ENCODE results near the gene DOCK3. TPM values are rescaled to one million over a fixed set of nuclear protein-coding genes. Genes with fewer than 3 reads are reported as not detected.

DOCK3 gene
- total and polyA plus RNA-seq, 2 donors (not counting 3 experiments of a cell fraction or from before 2014, with no cell fraction given) = 0.08 to 0.13 TPM

DNA sequence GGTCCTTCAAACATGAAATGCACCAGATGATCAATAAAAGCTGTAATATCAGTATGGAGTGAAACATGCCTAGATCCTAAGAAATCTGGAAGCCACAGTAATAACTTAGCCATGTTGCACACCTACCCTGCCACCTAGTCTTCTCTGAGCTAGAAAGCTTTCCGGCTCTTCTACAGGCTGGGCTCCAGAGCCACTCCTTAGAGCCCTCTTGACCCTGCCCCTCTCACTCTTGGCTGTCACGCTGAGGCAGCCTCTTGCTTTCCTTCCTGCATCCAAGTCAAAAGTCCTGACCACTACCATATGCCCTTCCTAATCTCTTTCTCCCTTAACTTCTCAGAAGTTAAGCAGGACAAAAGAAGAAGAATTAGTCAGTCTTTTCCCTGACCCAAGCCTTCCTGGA is 734.1 kb downstream of the DOCK3 start:
- H2AFZ ChIP-seq (ENCODE audit: low read depth, low read length) = no peak overlapping the region
- no peak overlapping the region for H3K9ac ChIP-seq (replicated peaks; ENCODE audit: extremely low read depth, insufficient read depth, low read length)
- no peaks in the 10 kb centered on the region for H3K27me3 ChIP-seq (ENCODE audit: control insufficient read depth in 2 of 2, insufficient read depth in 2 of 2, low read length in 2 of 2)
- ChIA-PET POLR2A (no interaction called here), CTCF (interaction anchor here (1.8 kb wide), 1 partner anchor 26 kb away, joined by 6 read pairs; no protein-coding TSS in a partner anchor)
- no peaks in the 10 kb centered on the region for H3K4me1 ChIP-seq (ENCODE audit: control insufficient read depth, extremely low read depth, insufficient read depth, low read length)
- TF ChIP-seq, protein P1, sequence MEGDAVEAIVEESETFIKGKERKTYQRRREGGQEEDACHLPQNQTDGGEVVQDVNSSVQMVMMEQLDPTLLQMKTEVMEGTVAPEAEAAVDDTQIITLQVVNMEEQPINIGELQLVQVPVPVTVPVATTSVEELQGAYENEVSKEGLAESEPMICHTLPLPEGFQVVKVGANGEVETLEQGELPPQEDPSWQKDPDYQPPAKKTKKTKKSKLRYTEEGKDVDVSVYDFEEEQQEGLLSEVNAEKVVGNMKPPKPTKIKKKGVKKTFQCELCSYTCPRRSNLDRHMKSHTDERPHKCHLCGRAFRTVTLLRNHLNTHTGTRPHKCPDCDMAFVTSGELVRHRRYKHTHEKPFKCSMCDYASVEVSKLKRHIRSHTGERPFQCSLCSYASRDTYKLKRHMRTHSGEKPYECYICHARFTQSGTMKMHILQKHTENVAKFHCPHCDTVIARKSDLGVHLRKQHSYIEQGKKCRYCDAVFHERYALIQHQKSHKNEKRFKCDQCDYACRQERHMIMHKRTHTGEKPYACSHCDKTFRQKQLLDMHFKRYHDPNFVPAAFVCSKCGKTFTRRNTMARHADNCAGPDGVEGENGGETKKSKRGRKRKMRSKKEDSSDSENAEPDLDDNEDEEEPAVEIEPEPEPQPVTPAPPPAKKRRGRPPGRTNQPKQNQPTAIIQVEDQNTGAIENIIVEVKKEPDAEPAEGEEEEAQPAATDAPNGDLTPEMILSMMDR (IDR thresholded peaks at IDR 0.05; ENCODE audit: extremely low read depth in 1 of 2, insufficient read depth in 1 of 2, low read depth in 1 of 2, low read length in 2 of 2) = no peak
- no peak for TF ChIP-seq JUN (IDR thresholded peaks at IDR 0.05; ENCODE audit: borderline replicate concordance, insufficient read depth, insufficient read length, low read depth)
- TF ChIP-seq FOS (IDR thresholded peaks at IDR 0.05; ENCODE audit: borderline replicate concordance, insufficient read depth, low read length) = no peak
- TF ChIP-seq GATA2 (IDR thresholded peaks at IDR 0.05; ENCODE audit: insufficient read depth, insufficient read length, low read depth, low read length) = no peak
- TF ChIP-seq POLR2A (IDR thresholded peaks at IDR 0.05; ENCODE audit: low read depth, low read length) = no peak
- no peaks in the 10 kb centered on the region for H3K9me1 ChIP-seq (replicated peaks; ENCODE audit: control insufficient read depth, extremely low read depth, insufficient read depth, low read length)
- intact Hi-C loops (cut with micrococcal nuclease) = no loop called here
- H3K79me2 ChIP-seq (ENCODE audit: control insufficient read depth, insufficient read depth, low read length) = no peaks in the 10 kb centered on the region
- DNase-seq (ENCODE audit: low read depth, low spot score) (no peak), FAIRE-seq (no peak)
- no peak overlapping the region for H3K4me3 ChIP-seq (replicated peaks in 1 of 3; ENCODE audit: insufficient read depth in 1 of 3, low read depth in 1 of 3, low read length in 3 of 3)
- peaks cover 3 to 10% of the 10 kb centered on the region in 2 experiments for H3K36me3 ChIP-seq (ENCODE audit: control insufficient read depth in 2 of 2, extremely low read depth in 1 of 2, insufficient read depth in 2 of 2, low read length in 2 of 2)
- no peaks in the 10 kb centered on the region for H3K9me3 ChIP-seq (replicated peaks; ENCODE audit: control insufficient read depth, insufficient read depth, low read length)
- dilution Hi-C loops (cut with MboI; ENCODE audit: extremely low pct_ligation_motif_present, low sequenced_read_pairs) = no loop called here
- H3K4me2 ChIP-seq (ENCODE audit: insufficient read depth, low read length) = no peak overlapping the region
- H4K20me1 ChIP-seq (replicated peaks; ENCODE audit: control insufficient read depth, extremely low read depth, insufficient read depth, low read length) = no peaks in the 10 kb centered on the region
- BruUV-seq (replicated peaks) = no TSS peak
- no peak overlapping the region for H3K27ac ChIP-seq (ENCODE audit: insufficient read depth, low read depth, low read length)

DNA sequence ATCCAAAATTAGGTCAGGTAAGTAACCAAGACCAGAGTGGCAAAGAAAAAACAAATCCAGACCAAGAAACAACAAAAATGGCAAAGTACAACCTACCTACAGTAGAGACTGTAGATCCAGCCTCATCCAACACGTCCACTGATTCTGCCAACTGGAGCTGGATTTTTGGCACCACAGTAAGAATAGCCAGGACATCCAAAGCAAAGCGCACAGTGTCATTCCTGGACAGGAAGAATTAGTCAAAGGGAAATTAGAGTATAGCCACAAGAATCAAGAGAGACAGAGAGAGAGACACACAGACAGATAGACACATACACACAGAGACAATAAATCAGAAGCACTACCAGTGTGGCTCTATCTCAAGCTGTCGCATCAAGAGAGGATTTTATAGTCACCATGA is 747.5 kb downstream of the DOCK3 start:
- Histone ChIP-seq H3K4me2 (ENCODE audit: insufficient read depth, low read length) (no peak overlapping the region), H3K36me3 (ENCODE audit: control insufficient read depth in 2 of 2, extremely low read depth in 1 of 2, insufficient read depth in 2 of 2, low read length in 2 of 2) (peaks cover 5 to 8% of the 10 kb centered on the region in 2 experiments), H3K27me3 (ENCODE audit: control insufficient read depth in 2 of 2, insufficient read depth in 2 of 2, low read length in 2 of 2) (no peaks in the 10 kb centered on the region), H3K9me1 (replicated peaks; ENCODE audit: control insufficient read depth, extremely low read depth, insufficient read depth, low read length) (no peaks in the 10 kb centered on the region), H3K4me1 (ENCODE audit: control insufficient read depth, extremely low read depth, insufficient read depth, low read length) (no peaks in the 10 kb centered on the region), H3K4me3 (replicated peaks in 1 of 3; ENCODE audit: insufficient read depth in 1 of 3, low read depth in 1 of 3, low read length in 3 of 3) (no peak overlapping the region), H3K9me3 (replicated peaks; ENCODE audit: control insufficient read depth, insufficient read depth, low read length) (no peaks in the 10 kb centered on the region), H3K79me2 (ENCODE audit: control insufficient read depth, insufficient read depth, low read length) (no peaks in the 10 kb centered on the region), H4K20me1 (replicated peaks; ENCODE audit: control insufficient read depth, extremely low read depth, insufficient read depth, low read length) (no peaks in the 10 kb centered on the region), H2AFZ (ENCODE audit: low read depth, low read length) (no peak overlapping the region), H3K9ac (replicated peaks; ENCODE audit: extremely low read depth, insufficient read depth, low read length) (no peak overlapping the region), H3K27ac (ENCODE audit: insufficient read depth, low read depth, low read length) (no peak overlapping the region)
- intact Hi-C loops (cut with micrococcal nuclease) (no loop called here), dilution Hi-C loops (cut with MboI; ENCODE audit: extremely low pct_ligation_motif_present, low sequenced_read_pairs) (no loop called here)
- DNase-seq (ENCODE audit: low read depth, low spot score) (no peak), FAIRE-seq (peak; percentile 65)
- POLR2A ChIA-PET = no interaction called here
- TF ChIP-seq, protein P1 (IDR thresholded peaks at IDR 0.05; ENCODE audit: extremely low read depth in 1 of 2, insufficient read depth in 1 of 2, low read depth in 1 of 2, low read length in 2 of 2) = no peak
- TF ChIP-seq MYC (IDR thresholded peaks at IDR 0.05; ENCODE audit: low read depth, low read length) (no peak), JUN (IDR thresholded peaks at IDR 0.05; ENCODE audit: borderline replicate concordance, insufficient read depth, insufficient read length, low read depth) (no peak), GATA2 (IDR thresholded peaks at IDR 0.05; ENCODE audit: insufficient read depth, insufficient read length, low read depth, low read length) (no peak), POLR2A (IDR thresholded peaks at IDR 0.05; ENCODE audit: low read depth, low read length) (no peak), POLR2AphosphoS5 (IDR thresholded peaks at IDR 0.05; ENCODE audit: insufficient read depth, low read depth, low read length) (no peak), FOS (IDR thresholded peaks at IDR 0.05; ENCODE audit: borderline replicate concordance, insufficient read depth, low read length) (no peak), EZH2 (IDR thresholded peaks at IDR 0.05; ENCODE audit: borderline replicate concordance, low read depth, low read length, severe bottlenecking) (no peak)
- TF ChIP-seq, protein P2, sequence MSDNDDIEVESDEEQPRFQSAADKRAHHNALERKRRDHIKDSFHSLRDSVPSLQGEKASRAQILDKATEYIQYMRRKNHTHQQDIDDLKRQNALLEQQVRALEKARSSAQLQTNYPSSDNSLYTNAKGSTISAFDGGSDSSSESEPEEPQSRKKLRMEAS (IDR thresholded peaks at IDR 0.05; ENCODE audit: insufficient read depth, insufficient read length) = no peak
- BruUV-seq (replicated peaks) = no TSS peak
- CTCF ChIA-PET = interaction anchor here (1.2 to 4.1 kb wide), 2 partner anchors 12 to 19 kb away, joined by 3 to 15 read pairs; no protein-coding TSS in a partner anchor

All from endothelial cell of umbilical vein (primary cell).